Chondrocyte (in vitro differentiated cells): Measurements from ENCODE around the gene SCNN1B. TPM values are rescaled to one million over a fixed set of nuclear protein-coding genes. Genes with fewer than 3 reads are reported as not detected.
"Not testable (repeated sequence)": the region's sequence is repeated elsewhere in the genome, so short reads cannot be mapped to it uniquely, and the experiment has no call there.

ENCODE experiments used
- DNase-seq: peaks from one replicate; pipeline ENCODE4 v3.0.0; 2021; ENCODE audit warnings: mixed read lengths, low spot score
- H3K27ac Mint-ChIP-seq: one replicate; pipeline ENCODE4 v1.8.0; 2021; ENCODE audit warnings: mild to moderate bottlenecking, moderate library complexity, mixed read lengths; ENCODE audit not compliant: unreplicated experiment
- H3K27me3 Mint-ChIP-seq: 2 replicates; pipeline ENCODE4 v1.8.0; 2021; ENCODE audit warnings: low read depth, mixed read lengths
- H3K36me3 Mint-ChIP-seq: 2 replicates; pipeline ENCODE4 v1.8.0; 2021; ENCODE audit warnings: low read depth, mixed read lengths
- H3K4me1 Mint-ChIP-seq: 2 replicates; pipeline ENCODE4 v1.8.0; 2021; ENCODE audit warnings: low read depth, mild to moderate bottlenecking, mixed read lengths
- H3K4me3 Mint-ChIP-seq: one replicate; pipeline ENCODE4 v1.8.0; 2021; ENCODE audit warnings: mild to moderate bottlenecking, moderate library complexity, mixed read lengths; ENCODE audit not compliant: unreplicated experiment
- H3K9me3 Mint-ChIP-seq: 2 replicates; pipeline ENCODE4 v1.8.0; 2021; ENCODE audit warnings: low read depth, mixed read lengths
- total RNA-seq: library from RNA; stranded (reverse); gene quantifications from 3 replicates; pipeline ENCODE4 v1.2.1, GENCODE V29; 2021
- TF ChIP-seq, protein P1 (sequence below): fragments of 200-600 bp; sonication (generic); IDR thresholded peaks from 2 replicates; pipeline ENCODE4 v1.5.0; 2021; ENCODE audit warnings: antibody characterized with exemption, mild to moderate bottlenecking, moderate library complexity

SCNN1B gene
- total RNA-seq, 1 donor from 2014 or later, result not detected

DNA sequence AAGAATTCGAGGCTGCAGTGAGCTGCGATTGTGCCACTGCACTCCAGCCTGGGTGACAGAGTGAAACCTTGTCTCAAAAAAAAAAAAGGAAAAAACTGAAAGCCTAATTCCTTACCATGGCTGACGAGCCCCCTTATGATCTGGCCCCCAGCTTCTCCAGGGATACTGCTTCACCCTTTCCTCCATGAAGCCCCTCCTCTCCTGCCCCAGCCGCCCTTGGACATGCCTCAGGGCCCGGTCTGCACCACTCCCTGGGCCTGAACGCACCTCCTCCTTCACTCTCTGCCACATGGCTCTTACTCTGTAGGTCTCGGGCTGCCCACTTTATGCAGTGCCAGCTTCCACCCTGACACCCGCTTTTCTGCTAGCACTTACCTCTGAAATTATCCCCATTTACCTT is 85.6 kb downstream of the SCNN1B start:
- peak; percentile 75 for DNase-seq

GRCh38 chr16:23388786-23389185 is 86.7 kb downstream of the SCNN1B start:
- no peaks in the 10 kb centered on the region for H3K27me3 Mint-ChIP-seq
- H3K27ac Mint-ChIP-seq, result no peak overlapping the region
- TF ChIP-seq, protein P1, sequence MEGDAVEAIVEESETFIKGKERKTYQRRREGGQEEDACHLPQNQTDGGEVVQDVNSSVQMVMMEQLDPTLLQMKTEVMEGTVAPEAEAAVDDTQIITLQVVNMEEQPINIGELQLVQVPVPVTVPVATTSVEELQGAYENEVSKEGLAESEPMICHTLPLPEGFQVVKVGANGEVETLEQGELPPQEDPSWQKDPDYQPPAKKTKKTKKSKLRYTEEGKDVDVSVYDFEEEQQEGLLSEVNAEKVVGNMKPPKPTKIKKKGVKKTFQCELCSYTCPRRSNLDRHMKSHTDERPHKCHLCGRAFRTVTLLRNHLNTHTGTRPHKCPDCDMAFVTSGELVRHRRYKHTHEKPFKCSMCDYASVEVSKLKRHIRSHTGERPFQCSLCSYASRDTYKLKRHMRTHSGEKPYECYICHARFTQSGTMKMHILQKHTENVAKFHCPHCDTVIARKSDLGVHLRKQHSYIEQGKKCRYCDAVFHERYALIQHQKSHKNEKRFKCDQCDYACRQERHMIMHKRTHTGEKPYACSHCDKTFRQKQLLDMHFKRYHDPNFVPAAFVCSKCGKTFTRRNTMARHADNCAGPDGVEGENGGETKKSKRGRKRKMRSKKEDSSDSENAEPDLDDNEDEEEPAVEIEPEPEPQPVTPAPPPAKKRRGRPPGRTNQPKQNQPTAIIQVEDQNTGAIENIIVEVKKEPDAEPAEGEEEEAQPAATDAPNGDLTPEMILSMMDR, result no peak
- H3K9me3 Mint-ChIP-seq, result no peaks in the 10 kb centered on the region
- no peak overlapping the region for H3K4me3 Mint-ChIP-seq
- DNase-seq, result peak; percentile 80
- no peaks in the 10 kb centered on the region for H3K4me1 Mint-ChIP-seq
- H3K36me3 Mint-ChIP-seq, result peaks cover 37% of the 10 kb centered on the region

More for the DNA sequence above, 85.6 kb downstream of the SCNN1B start:
- H3K27me3 Mint-ChIP-seq, result no peaks in the 10 kb centered on the region
- H3K4me3 Mint-ChIP-seq, result no peak overlapping the region
- TF ChIP-seq, protein P1, result no peak
- no peak overlapping the region for H3K27ac Mint-ChIP-seq
- H3K9me3 Mint-ChIP-seq, result no peaks in the 10 kb centered on the region
- no peaks in the 10 kb centered on the region for H3K4me1 Mint-ChIP-seq
- peaks cover 32% of the 10 kb centered on the region for H3K36me3 Mint-ChIP-seq

DNA sequence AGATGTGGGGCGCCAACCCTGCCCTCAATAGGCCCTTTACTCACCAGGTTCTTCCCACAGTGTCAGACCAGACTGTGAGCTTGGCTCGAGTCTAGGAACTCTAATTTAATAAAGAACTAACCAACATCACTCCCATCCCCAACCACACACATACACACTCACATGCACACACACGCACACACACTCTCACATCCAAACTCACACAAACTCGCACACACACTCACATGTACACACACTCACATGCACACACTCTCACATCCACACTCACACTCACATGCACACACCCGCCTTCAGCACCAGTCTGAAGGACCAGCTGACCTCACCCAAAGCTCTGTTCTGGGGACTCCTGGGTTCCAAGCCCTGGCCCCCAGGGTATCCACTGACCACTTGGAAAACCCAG is 87.1 kb downstream of the SCNN1B start:
- H3K27me3 Mint-ChIP-seq, result no peaks in the 10 kb centered on the region
- H3K4me3 Mint-ChIP-seq, result no peak overlapping the region
- H3K9me3 Mint-ChIP-seq, result no peaks in the 10 kb centered on the region
- H3K27ac Mint-ChIP-seq, result no peak overlapping the region
- TF ChIP-seq, protein P1, result no peak
- peak; percentile 14 for DNase-seq
- H3K36me3 Mint-ChIP-seq, result peaks cover 38% of the 10 kb centered on the region
- H3K4me1 Mint-ChIP-seq, result no peaks in the 10 kb centered on the region

DNA sequence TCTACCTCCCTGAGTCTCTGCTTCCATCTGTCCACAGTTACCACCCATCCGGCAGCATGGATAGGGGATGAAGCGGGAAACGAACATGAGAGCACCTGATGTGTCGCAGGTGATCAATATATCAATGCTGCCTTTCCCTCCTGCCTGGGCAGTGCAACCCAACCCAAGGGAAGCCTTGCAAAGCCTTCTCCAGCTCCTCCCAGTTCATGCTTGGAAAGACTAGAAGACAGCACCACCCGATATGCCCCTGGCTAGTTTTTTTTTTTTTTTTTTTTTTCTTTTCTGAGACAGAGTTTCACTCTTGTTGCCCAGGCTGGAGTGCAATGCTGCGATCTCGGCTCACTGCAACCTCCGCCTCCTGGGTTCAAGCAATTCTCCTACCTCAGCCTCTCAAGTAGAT is 87.8 kb downstream of the SCNN1B start:
- peaks cover 41% of the 10 kb centered on the region for H3K36me3 Mint-ChIP-seq
- H3K4me1 Mint-ChIP-seq, H3K27me3 Mint-ChIP-seq: not testable (repeated sequence)

GRCh38 chr16:23391381-23392222 is 89.5 kb downstream of the SCNN1B start:
- peaks cover 50% of the 10 kb centered on the region for H3K36me3 Mint-ChIP-seq

More for the DNA sequence above, 87.8 kb downstream of the SCNN1B start:
- not testable (repeated sequence) for H3K4me3 Mint-ChIP-seq, H3K27ac Mint-ChIP-seq, H3K9me3 Mint-ChIP-seq
- DNase-seq, result peak; percentile 30

More at GRCh38 chr16:23391381-23392222, 89.5 kb downstream of the SCNN1B start:
- H3K9me3 Mint-ChIP-seq, result no peaks in the 10 kb centered on the region
- no peak overlapping the region for H3K27ac Mint-ChIP-seq
- TF ChIP-seq, protein P1, result no peak
- no peaks in the 10 kb centered on the region for H3K27me3 Mint-ChIP-seq
- no peaks in the 10 kb centered on the region for H3K4me1 Mint-ChIP-seq
- no peak overlapping the region for H3K4me3 Mint-ChIP-seq
- DNase-seq, result peak; percentile 53
